ENCODE data around the gene SERPINA10. TPM values are rescaled to one million over a fixed set of nuclear protein-coding genes. Genes with fewer than 3 reads are reported as not detected.

The SERPINA10 gene
- polyA plus RNA-seq, 3 donors, result not detected

DNA sequence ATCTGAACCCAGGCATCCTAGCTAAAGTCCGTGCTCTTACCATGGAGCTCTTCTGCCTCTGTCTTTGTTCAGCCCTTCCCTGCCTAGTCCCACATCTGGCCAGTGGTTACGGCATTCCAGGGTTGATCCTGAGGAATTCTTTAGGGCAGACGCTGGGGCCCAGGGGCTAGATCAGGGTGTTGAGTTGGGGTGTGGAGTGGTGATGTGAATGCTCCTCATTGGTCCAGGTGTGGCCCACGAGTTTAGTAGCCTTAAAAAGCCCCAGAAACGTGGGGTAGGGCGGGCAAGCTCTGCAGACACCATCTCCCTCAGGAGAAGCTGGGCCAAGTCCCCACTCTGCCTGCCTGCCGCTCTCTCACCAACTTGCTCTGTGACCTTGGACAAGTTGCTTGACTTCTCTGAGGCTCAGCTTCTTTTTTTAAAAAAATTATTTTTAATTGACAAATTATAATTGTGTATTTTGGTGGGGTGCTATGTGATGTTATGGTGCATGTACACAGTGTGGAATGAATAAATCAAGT is 39.1 kb upstream of the SERPINA10 start:
- TF ChIP-seq, protein P1, sequence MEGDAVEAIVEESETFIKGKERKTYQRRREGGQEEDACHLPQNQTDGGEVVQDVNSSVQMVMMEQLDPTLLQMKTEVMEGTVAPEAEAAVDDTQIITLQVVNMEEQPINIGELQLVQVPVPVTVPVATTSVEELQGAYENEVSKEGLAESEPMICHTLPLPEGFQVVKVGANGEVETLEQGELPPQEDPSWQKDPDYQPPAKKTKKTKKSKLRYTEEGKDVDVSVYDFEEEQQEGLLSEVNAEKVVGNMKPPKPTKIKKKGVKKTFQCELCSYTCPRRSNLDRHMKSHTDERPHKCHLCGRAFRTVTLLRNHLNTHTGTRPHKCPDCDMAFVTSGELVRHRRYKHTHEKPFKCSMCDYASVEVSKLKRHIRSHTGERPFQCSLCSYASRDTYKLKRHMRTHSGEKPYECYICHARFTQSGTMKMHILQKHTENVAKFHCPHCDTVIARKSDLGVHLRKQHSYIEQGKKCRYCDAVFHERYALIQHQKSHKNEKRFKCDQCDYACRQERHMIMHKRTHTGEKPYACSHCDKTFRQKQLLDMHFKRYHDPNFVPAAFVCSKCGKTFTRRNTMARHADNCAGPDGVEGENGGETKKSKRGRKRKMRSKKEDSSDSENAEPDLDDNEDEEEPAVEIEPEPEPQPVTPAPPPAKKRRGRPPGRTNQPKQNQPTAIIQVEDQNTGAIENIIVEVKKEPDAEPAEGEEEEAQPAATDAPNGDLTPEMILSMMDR (IDR thresholded peaks at IDR 0.05), result no peak

DNA sequence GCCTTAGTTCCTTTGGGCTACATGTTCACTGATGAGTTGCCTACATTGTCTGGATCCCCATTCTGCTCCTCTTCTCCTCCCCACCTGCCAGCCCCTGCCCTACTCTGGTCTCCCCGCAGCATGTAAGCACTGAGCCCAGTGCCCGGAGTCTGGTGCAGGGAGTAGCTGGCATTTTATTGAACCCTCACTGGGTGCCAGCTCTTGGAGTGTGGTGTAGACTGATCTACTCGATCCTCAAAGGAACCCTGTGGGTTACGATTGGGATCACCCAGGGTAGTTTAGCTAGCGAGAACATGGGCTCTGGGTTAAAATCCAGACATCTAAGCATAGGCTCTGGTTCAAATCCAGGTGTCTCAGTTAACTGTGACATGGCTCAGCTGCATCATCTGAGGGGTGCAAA is 38.4 kb upstream of the SERPINA10 start:
- H3K9ac ChIP-seq (ENCODE audit: insufficient read depth, low read length, poor library complexity, severe bottlenecking), result no peak overlapping the region
- H3K27me3 ChIP-seq (ENCODE audit: control insufficient read depth in 2 of 2, insufficient read depth in 2 of 2, low read length in 2 of 2), result peaks cover 3 to 5% of the 10 kb centered on the region in 2 donors
- H2AFZ ChIP-seq (ENCODE audit: insufficient read depth, low read depth, low read length, poor library complexity, severe bottlenecking), result no peak overlapping the region
- 100% methylated on average over 3 of the region's 5 CpGs for WGBS (ENCODE audit: insufficient coverage)
- no peak for DNase-seq
- H3K27ac ChIP-seq (ENCODE audit: low read depth in 1 of 2, low read length in 2 of 2), result no peak overlapping the region
- H3K36me3 Mint-ChIP-seq, result no peaks in the 10 kb centered on the region
- no peak overlapping the region for H3K4me3 Mint-ChIP-seq
- intact Hi-C loops (cut with micrococcal nuclease), result no loop called here
- H4K20me1 ChIP-seq (ENCODE audit: insufficient read depth, low read length), result no peaks in the 10 kb centered on the region
- H3K79me2 ChIP-seq (ENCODE audit: insufficient read depth, low read length), result no peaks in the 10 kb centered on the region
- TF ChIP-seq, protein P1 (IDR thresholded peaks at IDR 0.05), result no peak
- no peaks in the 10 kb centered on the region for H3K4me1 Mint-ChIP-seq
- H3K36me3 ChIP-seq (replicated peaks in 1 of 2; ENCODE audit: control insufficient read depth in 1 of 2, insufficient read depth in 2 of 2, low read length in 2 of 2), result no peaks in the 10 kb centered on the region
- H3K4me3 ChIP-seq (replicated peaks in 1 of 3; ENCODE audit: low read depth in 2 of 3, low read length in 3 of 3), result no peak overlapping the region
- H3K9me3 ChIP-seq (replicated peaks in 1 of 2; ENCODE audit: control insufficient read depth in 1 of 2, insufficient read depth in 1 of 2, low read length in 2 of 2), result no peaks in the 10 kb centered on the region
- no peaks in the 10 kb centered on the region for H3K4me1 ChIP-seq (ENCODE audit: control insufficient read depth in 1 of 2, insufficient read depth in 2 of 2, low read length in 2 of 2)
- peaks cover 0 to 2% (median 0%) of the 10 kb centered on the region in 7 donors for H3K9me3 Mint-ChIP-seq
- no peak overlapping the region for H3K27ac Mint-ChIP-seq
- peaks cover 11 to 33% (median 17%) of the 10 kb centered on the region in 3 donors for H3K27me3 Mint-ChIP-seq (ENCODE audit: low read depth in 3 of 3)
- no peak overlapping the region for H3K4me2 ChIP-seq (replicated peaks; ENCODE audit: extremely low read depth, low read length, poor library complexity, severe bottlenecking)

More for the DNA sequence above, 39.1 kb upstream of the SERPINA10 start:
- no peak for DNase-seq
- peaks cover 0 to 2% (median 0%) of the 10 kb centered on the region in 7 donors for H3K9me3 Mint-ChIP-seq
- no peaks in the 10 kb centered on the region for H3K36me3 ChIP-seq (replicated peaks in 1 of 2; ENCODE audit: control insufficient read depth in 1 of 2, insufficient read depth in 2 of 2, low read length in 2 of 2)
- no peaks in the 10 kb centered on the region for H4K20me1 ChIP-seq (ENCODE audit: insufficient read depth, low read length)
- WGBS (ENCODE audit: insufficient coverage), result 77% methylated on average over 7 of the region's 7 CpGs
- H3K4me3 Mint-ChIP-seq, result no peak overlapping the region
- no peaks in the 10 kb centered on the region for H3K4me1 ChIP-seq (ENCODE audit: control insufficient read depth in 1 of 2, insufficient read depth in 2 of 2, low read length in 2 of 2)
- no peak overlapping the region for H2AFZ ChIP-seq (ENCODE audit: insufficient read depth, low read depth, low read length, poor library complexity, severe bottlenecking)
- H3K4me2 ChIP-seq (replicated peaks; ENCODE audit: extremely low read depth, low read length, poor library complexity, severe bottlenecking), result no peak overlapping the region
- H3K36me3 Mint-ChIP-seq, result no peaks in the 10 kb centered on the region
- no peaks in the 10 kb centered on the region for H3K4me1 Mint-ChIP-seq
- no peak overlapping the region for H3K9ac ChIP-seq (ENCODE audit: insufficient read depth, low read length, poor library complexity, severe bottlenecking)
- H3K27me3 ChIP-seq (ENCODE audit: control insufficient read depth in 2 of 2, insufficient read depth in 2 of 2, low read length in 2 of 2), result peaks cover 3 to 5% of the 10 kb centered on the region in 2 donors
- no peaks in the 10 kb centered on the region for H3K79me2 ChIP-seq (ENCODE audit: insufficient read depth, low read length)
- no peak overlapping the region for H3K27ac ChIP-seq (ENCODE audit: low read depth in 1 of 2, low read length in 2 of 2)
- peaks cover 11 to 33% (median 17%) of the 10 kb centered on the region in 3 donors for H3K27me3 Mint-ChIP-seq (ENCODE audit: low read depth in 3 of 3)
- intact Hi-C loops (cut with micrococcal nuclease), result no loop called here
- no peak overlapping the region for H3K4me3 ChIP-seq (replicated peaks in 1 of 3; ENCODE audit: low read depth in 2 of 3, low read length in 3 of 3)
- no peaks in the 10 kb centered on the region for H3K9me3 ChIP-seq (replicated peaks in 1 of 2; ENCODE audit: control insufficient read depth in 1 of 2, insufficient read depth in 1 of 2, low read length in 2 of 2)
- H3K27ac Mint-ChIP-seq, result no peak overlapping the region
